Uterus (tissue), 4 donors: Measurements from ENCODE around the gene BTN1A1. TPM values are rescaled to one million over a fixed set of nuclear protein-coding genes. Genes with fewer than 3 reads are reported as not detected.

ENCODE experiments used
- DNase-seq, 2 donors: peaks; one replicate each; pipeline ENCODE4 v3.0.0-alpha.2; 2019 to 2020
- H3K27ac ChIP-seq, 2 donors: fragments of 200-600 bp; sonication (generic); 1 replicate in 1 of 2; 2 replicates in 1 of 2; pipeline ENCODE4 v1.5.1; 2016 to 2018
- H3K27me3 ChIP-seq, 2 donors: fragments of 200-600 bp; sonication (generic); one replicate each; pipeline ENCODE4 v1.5.1; 2018 to 2019; ENCODE audit warnings: control low read depth in 1 of 2
- H3K36me3 ChIP-seq, 2 donors: fragments of 200-600 bp; sonication (generic); one replicate each; pipeline ENCODE4 v1.5.1; 2019; ENCODE audit warnings: control low read depth in 1 of 2
- H3K4me1 ChIP-seq, 2 donors: fragments of 200-600 bp; sonication (generic); one replicate each; pipeline ENCODE4 v1.5.1; 2018 to 2019; ENCODE audit warnings: control low read depth in 1 of 2
- H3K4me3 ChIP-seq, 2 donors: fragments of 200-600 bp; sonication (generic); 1 replicate in 1 of 2; 2 replicates in 1 of 2; pipeline ENCODE4 v1.5.1; 2018 to 2019; ENCODE audit warnings: mild to moderate bottlenecking in 1 of 2
- H3K9me3 ChIP-seq, 2 donors: fragments of 200-600 bp; sonication (generic); one replicate each; pipeline ENCODE4 v1.5.1; 2019; ENCODE audit warnings: control low read depth in 1 of 2
- CTCF ChIP-seq, 4 experiments: fragments of 200-600 bp in 2 of 4; fragments of 450-650 bp in 2 of 4; sonication (generic) in 2 of 4; IDR thresholded peaks; one replicate each; pipeline ENCODE4 v1.5.1; 2016 to 2019; ENCODE audit warnings: antibody characterized with exemption in 4 of 4, mild to moderate bottlenecking in 2 of 4, moderate library complexity in 1 of 4
- POLR2A ChIP-seq, 2 donors: fragments of 450-650 bp; IDR thresholded peaks; one replicate each; pipeline ENCODE4 v1.6.1; 2016; ENCODE audit warnings: antibody characterized with exemption in 2 of 2, mild to moderate bottlenecking in 1 of 2, moderate library complexity in 1 of 2
- intact Hi-C: fragments of 100-400 bp; cut with DNase I; formaldehyde crosslinking; loops from one replicate; pipeline ENCODE4 v1.15.1; 2023; ENCODE audit warnings: low total_unique reads
- total RNA-seq, 4 donors: library from RNA; depleted of rRNA in 3 of 4; stranded (reverse); fragments of >200 nt in 3 of 4; gene quantifications; one replicate each; pipeline versions ENCODE4 v1.1.0 to v1.2.4, GENCODE V29; 2014 to 2023
- donor health status: DM: yes; HTN: yes; CAD: no.

The BTN1A1 gene
- total RNA-seq, 4 donors from 2014 or later, result 0.07 TPM; not detected in 3

- peak overlapping the region; percentile 88 to 93 for H3K4me3 ChIP-seq
- H3K9me3 ChIP-seq, result no peaks in the 10 kb centered on the region
- DNase-seq, result peak; percentile 36 to 72
- intact Hi-C loops, result no loop called here
- H3K4me1 ChIP-seq, result peaks cover 0 to 4% of the 10 kb centered on the region in 2 donors
- peak overlapping the region; percentile 97 to 100 for H3K27ac ChIP-seq
- TF ChIP-seq POLR2A (IDR thresholded peaks at IDR 0.05) (no peak), CTCF (IDR thresholded peaks at IDR 0.05) (no peak)
- H3K27me3 ChIP-seq, result no peaks in the 10 kb centered on the region
- no peaks in the 10 kb centered on the region for H3K36me3 ChIP-seq
These were observed 36.6 kb downstream of the BTN1A1 start for GRCh38 chr6:26536571-26537159.

- DNase-seq, result peak; percentile 92 to 93
- intact Hi-C loops, result no loop called here
- peaks cover 0 to 4% of the 10 kb centered on the region in 2 donors for H3K4me1 ChIP-seq
These were observed 37.2 kb downstream of the BTN1A1 start for GRCh38 chr6:26537160-26537845.

GRCh38 chr6:26537846-26538571 lies 37.9 kb downstream of the BTN1A1 start, which contains the start of gene HMGN4:
TSS of gene HMGN4 (plus strand) at chr6:26538366. CDS start at chr6:26545207, 6,841 bp downstream.
- Histone ChIP-seq H3K9me3 (no peaks in the 10 kb centered on the region), H3K4me1 (peaks cover 0 to 4% of the 10 kb centered on the region in 2 donors), H3K27me3 (no peaks in the 10 kb centered on the region), H3K27ac (peak within 1 kb of the TSS; percentile 97 to 100), H3K36me3 (no peaks in the 10 kb centered on the region), H3K4me3 (peak within 1 kb of the TSS; percentile 88 to 93)
- intact Hi-C loops, result no loop called here
- peak; percentile 84 to 86 for DNase-seq
- TF ChIP-seq CTCF (IDR thresholded peaks at IDR 0.05) (peak in 3 of 4 experiments; percentile 2 to 22 (median 22)), POLR2A (IDR thresholded peaks at IDR 0.05) (peak; percentile 14 to 66)

More at GRCh38 chr6:26537160-26537845, 37.2 kb downstream of the BTN1A1 start:
- no peaks in the 10 kb centered on the region for H3K27me3 ChIP-seq
- no peak for TF ChIP-seq POLR2A (IDR thresholded peaks at IDR 0.05)
- TF ChIP-seq CTCF (IDR thresholded peaks at IDR 0.05), result no peak
- peak overlapping the region; percentile 97 to 100 for H3K27ac ChIP-seq
- H3K4me3 ChIP-seq, result peak overlapping the region; percentile 88 to 93
- no peaks in the 10 kb centered on the region for H3K9me3 ChIP-seq
- H3K36me3 ChIP-seq, result no peaks in the 10 kb centered on the region

GRCh38 chr6:26538572-26538902 lies 38.4 kb downstream of the BTN1A1 start:
- no peak for DNase-seq
- peaks cover 0 to 4% of the 10 kb centered on the region in 2 donors for H3K4me1 ChIP-seq
- H3K27me3 ChIP-seq, result no peaks in the 10 kb centered on the region
- peak overlapping the region; percentile 88 to 93 for H3K4me3 ChIP-seq
- H3K36me3 ChIP-seq, result no peaks in the 10 kb centered on the region
- intact Hi-C loops, result no loop called here
- no peaks in the 10 kb centered on the region for H3K9me3 ChIP-seq
- TF ChIP-seq POLR2A (IDR thresholded peaks at IDR 0.05) (no peak), CTCF (IDR thresholded peaks at IDR 0.05) (no peak)
- peak overlapping the region; percentile 97 to 100 for H3K27ac ChIP-seq
